Activated naive CD4-positive, alpha-beta T cell treated with anti-CD3 and anti-CD28 coated beads, Interleukin-2, amount 10 ng/mL, durations not matched to agents 5 hours and 36 hours (primary cell): ENCODE data around the gene FAS. TPM values are rescaled to one million over a fixed set of nuclear protein-coding genes. Genes with fewer than 3 reads are reported as not detected.

ENCODE experiments used
- microRNA-seq: library from miRNA; unstranded; fragments of <30 nt; microRNA quantifications from one replicate; pipeline ENCODE4 v1.2.0, GENCODE V29; 2022; ENCODE audit warnings: borderline microRNAs expressed, borderline replicate concordance
- total RNA-seq, 2 experiments: library from RNA; stranded (reverse); gene quantifications; one replicate each; pipeline ENCODE4 v1.2.3, GENCODE V29; 2021

FAS gene
- 10 to 100 TPM; 49.7 to 51.8 TPM for total RNA-seq

GRCh38 chr10:88990384-88991160 lies at the start of gene FAS:
TSS of gene FAS (plus strand) at chr10:88990798. CDS start at chr10:88990877, 79 bp downstream.

GRCh38 chr10:88952647-88953111 lies 37.9 kb upstream of the FAS start, which contains the start of gene ACTA2:
TSS of gene ACTA2 (minus strand) at chr10:88952773. CDS start at chr10:88948930, 3,843 bp downstream.

Small RNA genes within 50 kb of the gene (microRNA-seq; reads per million reads assigned to microRNA genes)
- gene MIR4679-1 = not detected
- not detected for gene MIR4679-2

Other genes starting within 250 kb of the FAS start
- not detected for gene LIPN, start 230.8 kb upstream of the FAS start, total RNA-seq
- not detected for gene LIPM, start 188.1 kb upstream of the FAS start, total RNA-seq
- gene ANKRD22, start 139.0 kb upstream of the FAS start, total RNA-seq = under 1 TPM; 0.43 to 0.86 TPM
- gene STAMBPL1, start 110.6 kb upstream of the FAS start, total RNA-seq = 10 to 100 TPM; 52.0 to 56.3 TPM
- gene ACTA2, start 38.0 kb upstream of the FAS start, total RNA-seq = 1 to 10 TPM; 4.4 to 4.8 TPM
- not detected for gene CH25H, start 216.5 kb downstream of the FAS start, total RNA-seq